ENCODE measurements around the gene ZNF710.
A peak's percentile ranks its signal among the peaks of the same experiment; 100 is the strongest.

Gene ZNF710

DNA sequence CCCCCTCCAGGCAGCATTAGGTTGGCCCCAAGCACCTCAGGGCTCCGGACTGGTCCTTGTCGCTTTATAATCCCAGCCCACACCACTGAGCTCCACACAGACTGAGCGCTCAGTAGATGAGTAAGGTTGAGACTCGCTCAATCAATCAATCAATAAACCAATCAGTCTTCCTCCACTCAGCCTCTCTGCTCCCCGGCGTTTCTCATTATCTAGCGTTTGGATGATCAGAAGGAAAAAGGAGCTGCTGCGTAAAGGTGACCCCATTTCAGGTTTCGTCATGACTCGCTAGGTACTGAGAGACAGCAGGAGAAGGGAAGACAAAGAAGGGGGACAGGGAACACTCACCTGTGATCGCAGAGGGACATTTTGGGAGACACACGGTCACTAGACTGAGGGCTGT, 41.2 kb downstream of the ZNF710 start:
- DNase-seq, result no peak

DNA sequence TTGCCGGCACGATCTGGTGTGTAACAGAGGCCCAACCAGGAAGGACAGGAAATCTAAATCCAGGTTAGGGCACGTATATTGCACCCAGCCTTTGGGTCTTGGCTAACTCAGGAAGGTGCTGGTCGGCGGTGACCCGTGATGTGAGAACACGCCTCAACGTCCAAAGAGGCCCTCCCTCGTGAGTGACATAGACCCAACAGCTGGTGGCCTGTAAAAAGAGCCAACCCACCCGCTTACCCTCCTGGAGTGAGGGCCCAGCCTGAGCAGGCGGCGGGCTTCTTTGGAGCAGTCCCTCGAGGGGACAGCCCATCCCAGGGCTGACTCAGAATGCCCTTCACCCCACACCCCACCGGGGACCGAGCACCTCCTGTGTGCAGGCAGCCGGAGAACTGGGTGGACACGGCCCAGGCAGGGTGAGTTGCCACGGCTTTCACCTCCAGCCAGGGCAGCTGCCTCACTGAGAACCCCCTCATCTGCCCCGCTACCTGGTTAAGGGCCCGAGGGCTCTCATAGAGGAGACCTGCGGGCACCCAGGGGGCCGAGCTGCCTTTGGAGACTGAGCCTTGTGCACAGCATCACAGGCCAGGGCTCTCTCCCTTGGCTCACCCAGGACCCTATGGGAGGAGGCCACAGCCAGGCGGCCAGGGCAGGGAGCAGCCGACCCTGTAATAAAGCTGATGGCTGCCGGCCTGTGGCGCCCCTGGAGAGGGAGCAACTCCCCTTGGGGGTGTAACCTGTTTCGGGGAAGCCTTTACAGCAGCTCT, 41.8 kb downstream of the ZNF710 start:
- no peak for DNase-seq

DNA sequence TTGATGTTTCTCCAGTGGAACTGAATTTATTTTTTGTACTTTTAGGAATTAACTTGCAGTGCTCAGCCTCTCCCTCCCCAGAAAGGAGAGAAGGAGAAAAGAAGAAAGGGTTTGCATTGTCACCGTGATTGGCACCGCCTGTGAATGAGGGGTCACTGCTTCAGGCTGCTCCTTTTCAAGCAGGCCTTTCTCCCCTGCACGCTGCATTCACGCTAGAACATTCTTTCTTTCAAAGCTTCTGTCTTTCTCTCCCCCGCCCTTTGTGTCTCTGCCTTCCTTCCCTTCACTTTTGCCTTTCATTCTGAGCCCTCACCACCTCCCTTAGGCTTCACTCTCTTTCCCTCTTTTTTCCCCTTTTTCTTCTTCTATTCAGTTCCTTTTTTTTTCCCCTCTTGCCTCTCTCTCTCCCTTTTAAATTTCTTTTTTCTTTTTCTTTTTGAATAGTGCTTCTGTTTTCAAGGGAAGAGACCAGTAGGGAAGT, 42.4 kb downstream of the ZNF710 start:
- no peak for DNase-seq

DNA sequence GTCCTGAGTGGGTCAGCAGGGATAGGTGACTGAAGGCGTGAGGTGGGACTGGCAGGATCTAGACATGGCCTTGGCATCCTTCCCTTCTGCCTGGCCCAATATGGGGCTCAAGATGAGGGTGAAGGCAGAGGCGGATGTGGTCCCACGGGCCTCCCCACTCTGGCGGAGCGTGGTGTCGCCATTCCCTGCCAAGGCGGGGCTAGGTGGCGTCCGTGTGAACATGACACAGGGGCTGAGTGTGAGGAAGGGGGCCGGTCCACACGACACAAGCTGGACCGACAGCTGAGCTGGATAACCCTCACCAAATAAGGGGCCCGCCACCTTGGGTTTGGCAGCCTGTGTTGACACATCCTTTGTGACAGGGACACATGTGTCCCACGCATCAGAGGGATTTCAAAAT, 43.1 kb downstream of the ZNF710 start:
- DNase-seq, result no peak

DNA sequence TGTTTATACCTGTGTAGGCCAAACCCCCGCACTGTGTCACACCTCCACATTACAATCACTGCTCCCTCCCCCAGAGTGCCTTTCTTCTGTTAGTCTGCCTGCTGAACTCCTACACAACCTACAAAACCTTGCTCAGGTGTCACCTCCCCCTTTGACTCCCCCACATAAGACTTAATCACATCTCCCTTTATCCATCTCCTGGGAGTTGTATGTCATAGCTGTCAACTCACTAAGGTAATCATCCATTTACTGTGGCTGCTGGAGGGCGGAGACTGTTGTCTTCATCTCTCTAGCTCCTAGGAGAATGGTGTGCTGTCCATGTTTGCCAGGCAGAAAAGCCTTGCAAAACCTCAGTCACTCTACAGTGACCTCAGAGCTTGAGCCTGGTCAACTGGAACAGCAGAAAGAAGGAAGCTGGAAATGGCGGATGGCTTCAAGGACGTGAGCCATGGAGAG, 43.8 kb downstream of the ZNF710 start:
- no peak for DNase-seq

DNA sequence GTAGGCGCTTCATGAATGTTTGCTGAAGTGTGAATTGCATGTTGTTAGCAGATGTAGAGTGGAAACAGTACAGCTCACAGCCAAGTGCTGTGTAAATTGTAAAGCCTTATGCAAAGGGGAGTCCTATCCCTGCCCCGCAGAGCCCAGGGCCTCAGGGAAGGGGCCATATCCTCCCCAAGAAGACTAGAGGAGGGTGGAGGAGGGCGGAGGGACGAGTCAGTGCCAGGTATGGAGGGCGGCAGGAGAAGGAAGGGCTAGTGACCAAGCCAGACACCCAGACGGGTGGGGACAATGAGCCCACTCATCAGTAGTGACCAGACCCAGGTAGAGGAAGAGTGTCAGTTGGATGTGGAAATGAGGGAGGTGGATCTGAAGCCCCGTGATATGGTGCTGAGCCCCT, 45.2 kb downstream of the ZNF710 start:
- no peak for DNase-seq

DNA sequence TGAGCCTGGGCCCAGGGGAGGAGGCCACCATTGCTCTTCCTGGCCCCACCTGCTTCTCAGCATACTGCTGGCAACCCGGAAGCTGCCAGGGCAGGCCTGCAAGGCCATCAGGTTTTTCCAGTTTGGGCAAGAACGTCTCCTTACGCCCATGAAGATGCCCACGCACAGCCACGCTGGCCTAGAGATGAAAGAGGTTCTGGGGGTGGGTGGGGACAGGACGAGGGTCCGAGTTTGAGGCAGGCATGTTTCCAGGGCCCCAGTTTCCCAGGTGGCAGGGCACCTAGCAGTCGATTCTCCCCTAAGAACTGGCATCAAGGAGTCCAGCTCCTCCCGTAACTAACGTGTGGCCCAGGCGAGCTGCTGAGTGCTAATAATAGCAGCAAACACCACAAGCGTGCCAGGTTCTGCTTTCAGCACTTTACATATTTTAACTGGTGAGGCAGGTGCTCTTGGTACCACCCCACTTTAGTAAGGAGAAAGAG, 45.8 kb downstream of the ZNF710 start:
- no peak for DNase-seq

DNA sequence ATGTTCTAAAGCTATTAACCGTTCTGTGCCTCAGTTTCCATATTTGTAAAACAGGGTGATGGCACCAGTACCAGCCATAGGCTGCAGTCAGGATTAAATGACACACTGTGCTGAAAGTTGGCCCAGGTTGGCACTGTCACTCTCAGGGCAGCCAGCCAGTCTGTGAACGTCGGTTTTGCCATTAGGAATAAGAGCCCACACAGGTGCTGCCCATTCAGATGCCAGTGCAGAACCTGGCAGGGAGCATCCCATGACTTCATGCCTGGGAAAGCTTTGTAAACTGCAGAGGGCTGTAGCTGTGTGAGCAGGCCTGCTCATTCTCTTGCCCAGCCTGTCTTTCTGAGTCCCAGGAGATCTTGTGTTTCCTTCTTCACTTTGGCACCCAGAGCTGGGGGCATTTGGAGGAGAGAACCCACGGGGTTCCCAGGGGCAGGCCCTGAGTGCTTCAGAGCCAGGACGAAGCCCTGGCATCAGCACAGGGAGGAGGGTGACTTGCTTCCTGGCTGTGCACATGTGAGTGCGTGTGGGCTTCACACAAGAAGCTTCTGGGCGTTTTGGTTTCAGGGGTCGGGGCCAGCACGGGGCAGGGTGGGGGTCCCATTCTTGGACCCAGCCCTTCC, 46.9 kb downstream of the ZNF710 start:
- no peak for DNase-seq

DNA sequence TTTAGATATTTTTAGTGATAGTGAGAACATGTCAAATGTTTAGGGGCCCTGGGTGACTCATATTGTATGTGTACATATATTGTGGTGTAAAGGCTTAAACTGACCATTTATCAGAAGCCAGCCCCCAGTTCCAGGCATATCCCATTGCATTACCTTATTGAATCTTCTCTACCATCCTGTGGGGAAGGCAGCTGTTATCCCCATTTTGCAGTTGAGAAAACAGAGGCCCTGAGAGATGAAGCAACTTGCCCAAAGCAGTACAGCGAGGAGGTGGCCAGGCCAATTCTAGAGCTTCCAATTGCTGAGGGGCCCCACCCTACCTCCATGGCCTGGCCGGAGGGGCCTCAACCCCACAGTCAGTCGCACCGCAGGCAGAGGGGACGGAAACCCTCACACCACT, 47.9 kb downstream of the ZNF710 start:
- no peak for DNase-seq

DNA sequence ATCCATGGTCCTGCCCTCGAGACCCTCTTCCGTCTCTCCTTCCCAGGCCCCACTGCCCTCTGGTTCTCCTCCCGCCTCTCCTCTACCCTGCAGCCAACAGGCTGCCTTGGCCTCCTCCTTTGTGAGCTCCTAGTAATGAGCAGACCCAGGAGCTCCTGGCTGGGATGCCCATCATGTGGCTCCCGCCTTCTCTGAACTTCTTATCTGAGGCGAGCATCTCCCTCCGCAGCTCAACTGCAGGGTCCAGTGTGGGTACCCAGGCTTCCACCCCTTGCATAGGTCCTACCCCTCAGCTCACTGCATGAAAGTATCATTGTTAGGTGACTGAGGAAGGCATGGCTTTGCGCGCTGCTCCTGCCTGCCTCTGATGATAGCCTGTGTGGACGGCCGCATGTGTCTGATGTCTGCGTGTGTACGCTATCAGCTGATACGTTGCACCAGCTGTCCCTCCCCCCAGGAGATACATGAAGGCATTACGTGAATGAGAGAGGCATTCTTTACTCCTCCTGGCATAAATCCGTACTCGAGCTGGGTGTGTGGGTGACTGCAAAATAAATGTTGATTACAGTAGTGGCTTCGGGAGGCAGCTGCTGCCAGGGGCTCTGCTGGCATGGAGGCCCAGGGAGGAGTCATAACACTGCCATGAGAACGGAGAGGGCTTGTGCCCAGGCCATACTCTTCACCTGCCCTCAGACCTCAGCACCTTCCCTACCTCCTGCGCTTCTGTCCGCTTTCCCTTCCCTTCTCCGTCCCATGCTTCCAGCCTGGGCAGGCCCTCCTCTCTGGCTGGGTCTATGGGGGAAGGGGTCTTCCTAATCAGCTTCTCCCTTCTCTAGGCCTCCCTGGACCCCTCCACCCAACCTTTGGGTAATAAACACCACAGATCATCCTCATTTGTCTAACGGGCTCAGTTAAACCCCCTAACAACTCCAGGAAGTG, 48.8 kb downstream of the ZNF710 start:
- no peak for DNase-seq

DNA sequence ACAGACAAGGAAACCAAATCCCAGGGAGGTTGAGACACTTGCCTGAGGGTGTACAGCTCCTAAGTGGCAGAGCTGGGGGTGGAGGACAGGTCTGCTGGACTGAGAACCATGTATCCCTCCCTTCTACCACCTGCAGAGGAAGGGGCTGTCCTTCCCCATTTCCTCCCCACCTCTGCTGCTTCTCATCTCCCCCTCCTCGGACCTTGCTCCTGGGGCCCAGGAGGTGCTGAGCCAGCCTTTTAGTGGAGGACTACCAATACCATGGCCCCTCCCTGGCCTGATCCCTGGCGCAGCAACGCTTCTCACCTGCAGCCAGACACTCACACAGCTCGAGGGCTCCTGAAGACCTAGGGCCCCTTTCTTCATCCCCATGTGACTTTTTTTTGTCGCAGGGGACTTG, 50.8 kb downstream of the ZNF710 start:
- DNase-seq, result no peak

DNA sequence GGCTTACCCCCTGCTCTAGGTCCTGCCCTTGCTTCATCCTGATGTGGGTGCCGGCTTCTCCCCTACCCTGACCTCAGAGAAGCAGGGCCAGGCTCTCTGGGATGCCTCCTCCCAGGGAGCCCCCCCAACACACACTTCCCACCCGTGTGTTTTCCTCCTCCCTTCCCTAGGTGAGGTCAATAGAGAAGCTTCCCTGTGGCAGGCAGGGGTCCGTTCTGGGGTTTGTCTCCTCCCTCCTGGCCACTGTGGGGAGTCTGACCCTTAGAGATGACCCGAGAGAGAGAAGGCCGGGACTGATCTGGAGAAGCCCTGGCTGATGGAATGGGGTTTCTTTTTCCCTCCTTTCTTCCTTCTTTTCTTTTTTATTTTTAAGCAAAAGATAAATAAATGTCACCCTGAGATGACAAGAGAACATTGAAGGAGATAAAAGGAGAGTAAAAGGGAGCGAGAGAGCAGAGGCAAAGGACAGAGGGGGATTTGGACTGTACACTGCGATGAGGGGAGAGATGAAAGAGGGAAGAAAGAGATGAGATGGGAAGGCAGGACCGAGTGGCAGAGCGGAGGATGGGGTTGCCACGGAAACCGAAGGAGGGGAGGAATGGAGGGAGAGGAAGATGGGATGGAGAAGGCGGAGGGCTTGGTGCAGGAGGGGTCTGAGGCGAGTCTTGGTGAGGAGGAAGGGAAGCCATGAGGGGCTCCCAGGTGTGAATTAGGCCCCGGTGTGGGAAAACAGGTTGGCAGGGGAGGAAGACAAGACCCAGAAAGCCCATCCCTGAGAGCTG, 52.8 kb downstream of the ZNF710 start:
- no peak for DNase-seq

DNA sequence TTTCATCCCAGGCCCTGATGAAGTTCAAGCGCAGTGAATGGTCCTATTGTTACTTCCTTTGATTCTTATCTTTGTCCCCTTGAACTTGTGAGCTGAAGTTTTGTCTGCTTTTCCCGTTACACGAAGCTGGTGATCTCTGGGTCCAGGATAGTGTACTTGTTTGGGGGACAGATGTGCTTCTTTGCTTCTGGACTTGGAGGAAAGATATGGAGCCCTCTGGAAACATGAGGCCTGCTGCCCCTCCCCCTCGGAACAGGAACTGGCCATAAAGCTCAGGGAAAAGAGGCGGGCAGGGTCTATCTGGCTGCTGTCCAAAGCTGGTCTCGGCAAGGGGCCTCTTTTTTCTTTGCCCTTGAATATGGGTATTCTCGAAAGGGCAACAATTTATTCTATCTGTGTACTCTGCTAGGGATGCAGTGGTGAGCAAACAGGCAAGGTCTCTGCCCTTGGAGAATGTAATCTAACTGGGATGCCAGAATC, 53.5 kb downstream of the ZNF710 start:
- no peak for DNase-seq

DNA sequence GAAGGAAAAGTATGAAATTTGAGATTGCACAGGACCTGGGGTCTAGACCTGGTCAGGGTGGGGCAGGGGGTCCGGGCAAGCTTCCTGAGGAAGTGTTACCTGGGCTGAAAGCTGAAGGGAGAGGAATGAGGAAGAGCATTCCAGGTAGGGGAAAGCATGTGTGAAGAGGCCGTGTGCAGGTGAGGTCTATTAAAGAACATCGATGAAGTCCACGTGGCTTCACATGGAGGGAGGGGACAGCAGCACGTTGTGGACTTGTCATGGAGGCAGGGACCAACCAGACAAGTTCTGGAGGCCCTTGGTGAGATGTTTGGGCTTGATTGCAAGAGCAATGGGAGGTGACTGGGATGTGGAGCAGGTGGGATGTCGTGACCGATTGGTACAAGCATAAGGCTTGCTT, 54.1 kb downstream of the ZNF710 start:
- no peak for DNase-seq

DNA sequence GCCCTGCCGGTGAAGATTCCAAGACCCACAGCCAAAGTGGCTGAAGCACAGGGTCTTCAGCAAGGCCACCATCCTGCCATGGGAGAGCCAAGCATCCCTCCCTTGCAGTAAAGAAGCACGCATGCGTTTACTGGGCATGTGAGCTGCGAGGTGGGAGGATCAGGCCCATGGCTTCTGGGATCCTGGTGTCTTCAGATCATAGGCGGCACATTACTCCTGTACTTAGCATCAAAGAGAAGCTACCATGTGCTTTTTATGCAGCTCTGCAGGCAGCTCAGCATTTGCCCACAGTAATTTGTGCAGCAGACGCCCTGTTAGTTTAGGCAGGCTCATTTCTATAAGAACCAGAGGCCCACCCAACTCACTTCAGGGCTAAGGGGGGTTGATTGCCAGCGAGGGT, 55.4 kb downstream of the ZNF710 start:
- DNase-seq, result no peak

DNA sequence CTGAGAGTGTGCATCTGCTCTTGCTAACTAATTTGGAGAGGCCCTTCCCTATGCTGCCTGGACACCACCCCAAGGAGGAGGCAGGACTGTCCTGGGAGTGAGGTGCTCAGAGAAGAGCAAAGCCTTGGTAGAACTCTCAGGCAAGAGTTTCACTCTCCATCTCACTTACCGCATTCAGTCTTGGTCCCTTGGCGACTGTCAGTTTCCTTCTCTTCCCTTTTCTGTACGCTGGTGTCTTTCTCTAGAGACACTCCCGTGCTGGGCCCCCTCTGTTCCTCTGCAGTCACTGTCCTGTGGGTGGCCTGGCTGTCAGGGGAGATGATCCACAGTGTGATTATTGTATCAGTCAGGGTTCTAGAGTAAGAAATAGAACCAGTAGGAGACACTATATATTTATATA, 57.2 kb downstream of the ZNF710 start:
- no peak for DNase-seq

DNA sequence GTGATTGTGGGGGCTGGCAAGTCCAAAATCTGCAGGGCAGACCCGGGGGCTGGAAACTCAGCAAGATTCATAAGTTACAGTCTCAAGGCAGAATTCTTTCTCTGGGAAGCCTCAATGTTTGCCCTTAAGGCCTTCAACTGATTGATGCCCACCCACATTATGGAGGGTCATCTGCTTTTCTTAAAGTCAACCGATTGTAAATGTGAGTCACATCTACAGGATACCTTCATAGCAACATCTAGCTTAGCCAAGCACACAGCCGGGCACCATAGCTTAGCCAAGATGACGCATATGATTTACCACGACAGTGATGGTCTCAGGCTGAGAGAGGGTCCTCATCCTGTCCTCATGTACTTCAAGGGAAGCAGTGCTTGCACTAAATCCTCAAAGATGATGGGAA, 57.7 kb downstream of the ZNF710 start:
- no peak for DNase-seq

DNA sequence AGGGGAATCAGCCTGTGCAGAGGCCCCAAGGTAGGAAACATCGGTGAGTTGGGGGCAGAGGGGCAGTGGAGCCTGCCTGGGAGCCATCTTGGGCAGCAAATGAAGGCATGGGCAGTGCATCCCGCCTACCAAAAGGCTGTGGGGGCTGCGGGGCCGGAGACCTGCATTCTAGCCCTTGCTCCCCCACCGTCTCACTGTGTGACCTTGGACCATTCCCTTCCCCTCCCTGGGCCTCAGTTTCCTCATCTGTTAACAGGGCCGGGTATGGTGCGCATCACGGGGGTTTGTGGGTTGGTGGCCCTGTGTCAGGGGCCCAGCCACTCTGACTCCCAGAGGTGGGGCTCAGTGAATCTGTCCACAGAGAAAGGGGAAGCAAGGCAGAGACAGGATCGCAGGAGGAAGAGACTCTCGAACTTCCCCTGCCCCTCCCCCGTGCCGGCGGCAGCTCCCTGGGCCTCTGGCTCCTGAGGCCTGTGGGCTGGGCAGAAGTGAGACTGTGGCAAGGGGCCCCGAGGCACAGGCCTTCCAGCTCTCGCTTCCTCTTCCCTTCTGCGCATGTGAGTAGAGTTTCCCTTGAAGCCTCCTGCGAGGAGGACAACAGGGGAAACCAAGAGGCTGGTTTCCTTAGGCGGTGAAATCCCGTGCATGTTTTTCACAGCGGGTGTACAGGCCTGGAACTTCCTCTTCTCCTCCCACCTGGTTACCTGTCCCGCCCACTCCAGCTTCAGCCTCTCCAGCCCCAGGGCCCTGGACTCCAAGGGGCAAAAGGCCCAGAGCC, 58.3 kb downstream of the ZNF710 start:
- peak; percentile 37 to 43 for DNase-seq

DNA sequence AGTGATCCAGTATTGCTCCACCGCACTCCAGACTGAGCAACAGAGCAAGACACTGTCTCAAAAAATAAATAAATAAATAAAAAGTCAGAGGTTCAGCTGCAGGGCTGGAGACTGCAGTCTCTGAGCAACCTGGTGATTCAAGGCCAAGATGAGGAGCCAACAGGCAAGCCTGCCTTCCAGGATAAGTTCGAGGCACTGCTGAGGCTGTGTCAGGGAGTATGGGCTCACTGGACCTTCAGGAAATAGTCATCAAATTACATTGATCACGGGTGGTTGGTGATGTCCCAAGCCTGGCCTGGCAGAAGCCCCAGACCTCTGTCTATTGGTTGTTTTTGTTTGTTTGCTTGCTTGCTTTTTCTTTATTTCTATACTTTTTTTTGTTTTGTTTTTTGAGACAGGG, 59.7 kb downstream of the ZNF710 start:
- DNase-seq, result no peak

DNA sequence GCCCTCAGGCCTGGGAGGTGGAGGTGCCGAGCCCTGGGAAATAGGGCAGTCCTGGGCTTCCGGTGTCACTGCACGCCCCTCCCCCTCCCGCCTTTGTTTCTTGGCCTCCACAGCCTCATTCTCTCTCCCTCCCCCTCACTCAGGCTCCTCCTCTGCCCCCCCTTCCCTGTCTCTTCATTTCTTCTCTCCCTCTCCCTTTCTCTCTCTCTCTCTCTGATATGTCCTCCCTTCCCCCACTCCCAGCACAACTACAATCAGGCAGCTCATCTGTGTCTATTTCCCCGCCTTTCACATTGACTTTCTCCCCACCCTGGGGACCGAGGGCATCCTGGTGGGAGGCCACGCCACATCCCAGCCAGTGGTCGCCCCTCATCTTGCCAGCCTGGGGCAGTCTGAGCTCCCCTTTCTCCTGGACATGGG, 60.9 kb downstream of the ZNF710 start:
- peak; percentile 35 to 38 for DNase-seq

DNA sequence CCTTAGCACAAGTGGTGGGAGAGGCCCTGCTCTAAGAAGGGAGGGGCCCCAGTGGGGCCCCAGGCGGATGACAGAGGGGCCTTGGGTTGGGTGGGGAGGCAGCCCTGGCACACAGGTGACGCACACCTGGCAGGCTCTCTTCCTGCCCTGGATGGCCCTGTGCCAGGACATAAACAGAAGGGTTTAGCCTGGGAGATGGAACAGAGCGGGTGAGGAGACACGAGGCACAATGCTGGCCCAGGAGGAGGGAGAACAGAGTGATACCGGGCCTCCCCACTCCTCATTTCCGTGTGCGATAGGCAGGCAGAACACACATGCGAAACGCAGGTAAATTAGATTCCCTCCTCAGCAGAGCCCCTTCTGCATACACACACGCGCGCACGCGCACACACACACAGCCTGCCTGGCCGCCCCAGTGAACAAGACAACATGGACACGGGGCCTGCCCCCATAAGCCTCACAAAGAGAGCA, 61.4 kb downstream of the ZNF710 start:
- DNase-seq, result no peak

All from activated CD4-positive, alpha-beta T cell treated with anti-CD3 and anti-CD28 coated beads, Interleukin-2, amount 50 U/mL, for 4 hours (primary cell).